RPMI8226 (cell line): ENCODE data around the gene MFSD11.
A peak's percentile ranks its signal among the peaks of the same experiment; 100 is the strongest.
"Not testable (repeated sequence)": the region's sequence is repeated elsewhere in the genome, so short reads cannot be mapped to it uniquely, and the experiment has no call there.

Source experiments
- DNase-seq: peaks from one replicate; pipeline ENCODE4 v3.0.0-alpha.2; 2015

Gene MFSD11

GRCh38 chr17:76727745-76728456 is 10.0 kb upstream of the MFSD11 start:
- peak; percentile 35 for DNase-seq

GRCh38 chr17:76731800-76732733 is 5.9 kb upstream of the MFSD11 start:
- not testable (repeated sequence) for DNase-seq

GRCh38 chr17:76732734-76733617 is 4.9 kb upstream of the MFSD11 start:
- DNase-seq: peak; percentile 22

- no peak for DNase-seq
Measured at GRCh38 chr17:76733618-76733957, 4.3 kb upstream of the MFSD11 start.

GRCh38 chr17:76734080-76734840 is 3.7 kb upstream of the MFSD11 start:
- DNase-seq: peak; percentile 52

- peak; percentile 70 for DNase-seq
Measured at GRCh38 chr17:76735006-76735405, 2.9 kb upstream of the MFSD11 start.

GRCh38 chr17:76735586-76736348 is 2.2 kb upstream of the MFSD11 start:
- DNase-seq: no peak

DNA sequence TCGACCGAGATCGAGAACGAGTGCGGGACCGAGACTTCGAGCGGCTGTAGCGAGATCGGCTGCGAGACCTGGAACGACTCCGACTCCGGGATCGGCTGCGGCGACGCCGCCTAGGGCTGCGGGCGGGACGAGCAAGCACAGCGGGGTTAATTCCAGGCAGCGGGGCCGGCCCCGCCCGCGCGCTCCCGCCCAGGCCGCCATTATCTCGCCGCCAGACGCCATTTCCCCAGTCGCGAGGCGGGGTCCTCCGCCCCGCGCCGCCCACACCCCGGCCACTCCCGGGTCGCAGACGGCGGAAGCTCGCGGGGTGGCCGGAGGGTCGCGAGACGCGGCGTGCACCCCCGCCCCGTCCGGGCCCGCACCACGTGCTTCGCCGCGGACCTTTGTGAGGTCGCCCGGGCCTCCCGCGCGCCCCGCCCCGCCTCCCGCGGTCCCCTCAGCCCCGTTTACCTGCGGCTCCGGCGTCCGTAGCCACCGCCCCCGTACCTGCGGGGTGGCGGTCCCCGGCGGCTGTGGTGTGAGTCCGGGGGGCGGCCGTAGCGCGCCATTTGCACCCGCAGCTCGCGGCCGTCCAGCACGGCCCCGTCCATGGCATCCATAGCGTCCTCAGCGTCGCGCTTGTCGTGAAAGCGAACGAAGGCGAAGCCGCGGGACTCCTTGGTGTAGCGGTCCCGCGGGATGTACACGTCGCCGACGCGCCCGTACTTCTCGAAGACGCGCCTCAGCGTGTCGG is 1.4 kb upstream of the MFSD11 start:
- DNase-seq: peak; percentile 60

DNA sequence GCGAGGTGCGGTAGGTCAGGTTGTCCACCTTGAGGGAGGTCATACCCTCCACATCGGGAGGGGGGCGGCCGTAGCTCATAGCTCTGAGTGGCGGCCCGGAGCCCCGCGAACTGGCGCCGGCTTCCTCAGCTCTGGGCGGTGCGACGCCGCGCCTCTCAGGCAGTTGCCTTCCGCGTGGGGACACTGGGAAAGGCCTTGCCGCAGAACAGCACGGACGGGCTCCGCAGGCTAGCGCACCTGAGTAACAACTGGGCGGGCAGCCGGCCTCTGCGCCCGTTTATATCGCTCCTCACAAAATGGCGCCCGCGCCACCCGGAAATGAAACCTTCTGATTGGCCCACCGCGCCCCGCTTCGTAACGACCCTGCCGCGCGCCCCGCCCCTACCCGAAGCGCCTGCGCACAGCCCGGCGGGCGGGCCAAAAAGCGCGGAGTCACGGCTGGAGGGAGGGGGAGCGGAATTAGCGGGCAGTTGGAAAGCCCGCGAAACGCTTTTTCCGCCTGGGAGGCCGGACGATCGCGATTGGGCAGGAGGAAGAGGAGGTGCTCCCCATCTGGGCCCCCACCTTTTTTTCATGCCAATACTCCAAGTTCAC is 740 bp upstream of the MFSD11 start, which contains the start of gene SRSF2:
Gene SRSF2 (minus strand): TSS at position 250 of the 594 bp plus-strand sequence. CDS start 171 bp downstream, at position 79.
- peak; percentile 99 for DNase-seq

GRCh38 chr17:76738468-76738850 is 540 bp downstream of the MFSD11 start:
- no peak for DNase-seq

DNA sequence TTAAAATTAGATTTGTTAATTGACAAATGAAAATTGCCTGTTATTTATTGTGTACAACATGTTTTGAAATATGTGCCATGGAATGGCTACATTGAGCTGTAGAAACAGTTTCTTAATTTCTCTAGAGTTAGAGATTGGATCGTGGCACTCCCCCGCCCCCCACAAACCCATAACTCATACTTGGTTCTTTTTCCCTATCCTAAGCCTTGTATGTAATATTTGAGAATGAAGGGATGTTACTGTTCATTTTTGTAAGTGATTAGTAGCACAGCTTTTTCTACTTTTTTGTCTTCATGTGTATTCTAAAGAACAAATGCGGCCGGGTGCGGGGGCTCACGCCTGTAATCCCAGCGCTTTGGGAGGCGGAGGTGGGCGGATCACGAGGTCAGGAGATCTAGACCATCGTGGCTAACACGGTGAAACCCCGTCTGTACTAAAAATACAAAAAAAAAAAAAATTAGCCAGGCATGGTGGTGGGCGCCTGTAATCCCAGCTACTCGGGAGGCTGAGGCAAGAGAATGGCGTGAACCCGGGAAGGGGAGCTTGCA is 1.7 kb downstream of the MFSD11 start:
- DNase-seq: not testable (repeated sequence)

DNA sequence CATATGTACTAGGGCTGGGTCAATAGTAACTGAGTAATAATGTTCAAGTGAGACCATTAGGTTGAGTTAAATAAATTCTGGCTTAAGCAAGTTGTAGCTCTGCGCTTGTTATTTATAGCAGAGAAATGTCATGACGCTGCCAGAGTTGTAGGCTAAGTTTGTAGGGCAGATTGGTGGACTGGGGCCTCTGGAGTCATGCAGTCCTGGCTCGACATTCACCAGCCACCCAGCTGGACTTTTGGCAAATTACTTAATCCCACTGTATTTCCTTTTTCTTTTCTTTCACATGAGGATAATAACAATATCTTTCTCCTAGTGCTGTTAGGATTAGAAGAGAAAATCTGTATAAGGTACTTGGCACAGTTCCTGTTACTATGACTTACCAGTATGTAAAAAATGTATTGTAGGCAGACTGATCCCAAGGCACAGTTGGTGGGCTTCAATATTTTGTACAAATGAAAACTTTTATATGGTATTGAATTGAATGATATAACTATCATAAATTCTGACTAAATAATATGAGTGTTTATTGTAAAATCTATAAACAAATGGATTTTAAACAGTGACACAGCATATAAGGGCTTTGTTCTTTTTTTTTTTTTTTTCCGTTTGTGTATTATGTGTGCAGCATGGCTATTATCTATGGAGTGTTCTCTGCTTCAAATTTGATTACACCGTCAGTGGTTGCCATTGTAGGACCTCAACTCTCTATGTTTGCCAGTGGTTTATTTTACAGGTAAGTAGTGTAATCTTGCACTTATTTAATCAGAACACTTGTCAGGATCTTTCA is 2.6 kb downstream of the MFSD11 start:
- DNase-seq: no peak

DNA sequence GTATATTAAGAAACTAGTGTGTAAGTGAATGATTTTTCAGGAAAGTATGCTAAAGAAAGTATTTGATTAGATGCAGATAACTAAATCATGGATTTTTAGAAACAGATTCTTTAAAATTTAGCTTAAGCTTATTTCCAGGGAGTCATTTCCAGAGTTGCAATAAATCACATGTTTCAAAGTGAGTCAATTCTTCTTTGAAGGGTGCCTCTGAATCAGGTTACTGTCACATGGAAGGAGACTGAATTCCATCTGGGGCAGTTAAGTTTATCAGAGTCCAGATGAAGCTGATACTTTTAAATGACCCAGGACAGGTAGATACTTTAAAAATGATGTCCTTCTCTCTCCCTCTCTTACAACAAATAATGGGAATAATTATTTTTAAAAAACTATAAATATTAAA is 5.0 kb downstream of the MFSD11 start:
- no peak for DNase-seq

- DNase-seq: no peak
Measured at GRCh38 chr17:76744747-76745146, 6.8 kb downstream of the MFSD11 start.

- DNase-seq: not testable (repeated sequence)
Measured at GRCh38 chr17:76745785-76746184, 7.9 kb downstream of the MFSD11 start.

- DNase-seq: no peak
Measured at GRCh38 chr17:76747716-76748363, 9.9 kb downstream of the MFSD11 start.

- no peak for DNase-seq
Measured at GRCh38 chr17:76748657-76749056, 10.7 kb downstream of the MFSD11 start.

DNA sequence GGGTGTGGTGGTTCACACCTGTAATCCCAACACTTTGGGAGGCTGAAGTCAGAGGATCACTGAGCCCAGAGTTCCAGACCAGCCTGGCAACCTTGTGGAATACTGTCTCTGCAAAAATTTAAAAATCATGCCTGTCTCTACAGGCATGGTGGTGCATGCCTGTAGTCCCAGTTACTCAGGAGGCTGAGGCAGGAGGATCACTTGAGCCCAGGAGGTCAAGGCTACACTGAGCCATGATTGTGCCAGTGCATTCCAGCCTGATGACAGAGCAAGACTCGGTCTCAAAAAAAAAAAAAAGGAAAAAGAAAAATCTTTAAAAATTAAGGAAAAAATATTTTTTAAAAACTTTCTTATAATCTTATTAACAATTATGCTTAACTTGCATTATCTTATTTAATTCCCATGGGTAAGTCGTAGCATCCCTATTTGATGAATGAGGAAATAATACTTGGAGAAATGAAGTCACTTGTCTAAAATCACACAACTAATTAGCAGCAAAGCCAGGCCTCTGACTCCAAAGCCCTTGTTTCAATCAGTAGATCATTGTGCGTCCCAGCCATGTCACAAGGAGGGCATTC is 13.6 kb downstream of the MFSD11 start:
- DNase-seq: no peak
